ENCODE results near the gene CCDC120.

CCDC120 gene, protein sequence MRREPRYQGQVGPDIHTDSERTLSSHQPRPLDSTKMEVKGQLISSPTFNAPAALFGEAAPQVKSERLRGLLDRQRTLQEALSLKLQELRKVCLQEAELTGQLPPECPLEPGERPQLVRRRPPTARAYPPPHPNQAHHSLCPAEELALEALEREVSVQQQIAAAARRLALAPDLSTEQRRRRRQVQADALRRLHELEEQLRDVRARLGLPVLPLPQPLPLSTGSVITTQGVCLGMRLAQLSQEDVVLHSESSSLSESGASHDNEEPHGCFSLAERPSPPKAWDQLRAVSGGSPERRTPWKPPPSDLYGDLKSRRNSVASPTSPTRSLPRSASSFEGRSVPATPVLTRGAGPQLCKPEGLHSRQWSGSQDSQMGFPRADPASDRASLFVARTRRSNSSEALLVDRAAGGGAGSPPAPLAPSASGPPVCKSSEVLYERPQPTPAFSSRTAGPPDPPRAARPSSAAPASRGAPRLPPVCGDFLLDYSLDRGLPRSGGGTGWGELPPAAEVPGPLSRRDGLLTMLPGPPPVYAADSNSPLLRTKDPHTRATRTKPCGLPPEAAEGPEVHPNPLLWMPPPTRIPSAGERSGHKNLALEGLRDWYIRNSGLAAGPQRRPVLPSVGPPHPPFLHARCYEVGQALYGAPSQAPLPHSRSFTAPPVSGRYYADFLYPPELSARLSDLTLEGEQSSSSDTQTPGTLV

DNA sequence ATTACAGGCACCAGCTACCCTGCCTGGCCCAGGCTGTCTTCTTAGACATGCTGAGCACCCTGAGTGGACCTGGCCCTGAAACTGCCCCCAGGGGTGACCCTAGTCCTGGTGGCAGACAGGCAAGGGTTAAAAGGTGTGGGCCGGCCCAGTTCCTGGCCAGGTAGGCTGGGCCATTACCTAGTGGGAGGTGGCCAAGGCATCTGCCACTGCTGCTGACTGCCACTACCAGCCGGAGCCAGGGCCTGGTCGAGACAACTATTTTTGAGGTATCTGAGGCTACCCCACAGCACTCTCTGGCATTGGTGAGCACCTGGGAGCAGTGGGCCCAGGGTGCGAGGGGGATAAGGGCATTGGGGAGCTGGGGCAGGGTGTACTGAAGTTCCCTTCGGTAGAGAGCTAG, at the start of gene CCDC120:
CCDC120 (plus strand) TSS at position 206 of the 400 bp plus-strand sequence. CDS start 3,043 bp downstream, outside the sequence.
- H3K36me3 ChIP-seq (ENCODE audit: control insufficient read depth, low read depth, low read length): no peaks in the 10 kb centered on the region
- no peak within 1 kb of the TSS for H3K9ac ChIP-seq (ENCODE audit: low read length)
- H3K4me1 ChIP-seq (ENCODE audit: control insufficient read depth, low read depth, low read length): no peaks in the 10 kb centered on the region
- H3K4me3 ChIP-seq (ENCODE audit: low read length): peak within 1 kb of the TSS; percentile 41
- H3K9me3 ChIP-seq (ENCODE audit: control insufficient read depth, low read depth, low read length): no peaks in the 10 kb centered on the region
- H3K27me3 ChIP-seq (ENCODE audit: control insufficient read depth, insufficient read depth, low read length): no peaks in the 10 kb centered on the region
- H3K27ac ChIP-seq (ENCODE audit: low read length): no peak within 1 kb of the TSS

DNA sequence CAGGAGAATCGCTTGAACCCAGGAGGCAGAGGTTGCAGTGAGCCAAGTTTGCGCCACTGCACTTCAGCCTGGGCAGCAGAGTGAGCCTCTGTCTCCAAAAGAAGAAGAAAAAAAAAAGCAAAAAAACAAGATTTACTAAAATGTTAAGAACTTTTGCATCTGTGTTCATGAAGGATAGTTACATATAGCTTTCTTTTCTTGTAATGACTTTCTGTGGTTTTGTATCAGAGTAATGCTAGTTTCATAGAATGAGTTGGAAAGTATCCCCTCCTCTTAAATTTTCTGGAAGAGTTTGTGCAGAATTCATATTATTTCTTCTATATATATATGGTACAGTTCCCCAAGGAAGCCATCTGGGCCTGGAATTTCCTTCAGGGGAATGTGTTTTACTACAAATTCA, 39.7 kb upstream of the CCDC120 start:
- no peak overlapping the region for H3K9ac ChIP-seq (ENCODE audit: low read length)
- H3K27me3 ChIP-seq (ENCODE audit: control insufficient read depth, insufficient read depth, low read length): no peaks in the 10 kb centered on the region
- no peak overlapping the region for H3K27ac ChIP-seq (ENCODE audit: low read length)
- H3K4me3 ChIP-seq (ENCODE audit: low read length): no peak overlapping the region
- H3K4me1 ChIP-seq (ENCODE audit: control insufficient read depth, low read depth, low read length): no peaks in the 10 kb centered on the region
- no peaks in the 10 kb centered on the region for H3K36me3 ChIP-seq (ENCODE audit: control insufficient read depth, low read depth, low read length)
- peaks cover 6% of the 10 kb centered on the region for H3K9me3 ChIP-seq (ENCODE audit: control insufficient read depth, low read depth, low read length)

DNA sequence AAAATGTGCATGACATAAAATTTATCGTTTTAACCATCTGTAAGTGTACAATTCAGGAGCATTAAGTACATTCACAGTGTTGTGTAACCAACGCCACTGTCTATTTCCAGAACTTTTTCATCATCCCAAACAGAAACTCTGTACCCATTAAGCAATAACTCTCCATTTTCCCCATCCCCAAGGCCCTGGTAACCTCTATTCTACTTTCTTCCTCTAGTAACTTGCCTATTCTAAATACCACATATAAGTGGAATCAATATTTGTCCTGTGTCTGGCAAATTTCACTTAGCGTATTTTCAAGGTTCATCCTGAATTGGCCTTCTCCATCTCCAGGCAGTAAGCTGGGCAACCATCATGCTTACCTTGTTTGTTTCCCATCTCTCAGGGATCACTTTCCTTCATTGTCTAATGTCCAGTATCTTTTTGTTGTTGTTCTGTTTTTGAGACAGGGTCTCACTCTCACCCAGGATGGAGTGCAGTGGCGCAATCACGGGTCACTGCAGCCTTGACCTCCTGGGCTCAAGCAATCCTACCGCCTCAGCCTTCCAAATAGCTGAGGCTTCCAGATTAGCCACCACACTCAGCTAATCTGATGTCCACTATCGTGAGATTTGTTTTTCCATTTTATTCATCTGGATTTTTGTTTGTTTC, 39.1 kb upstream of the CCDC120 start:
- H3K4me3 ChIP-seq (ENCODE audit: low read length): no peak overlapping the region
- H3K4me1 ChIP-seq (ENCODE audit: control insufficient read depth, low read depth, low read length): no peaks in the 10 kb centered on the region
- H3K9me3 ChIP-seq (ENCODE audit: control insufficient read depth, low read depth, low read length): peaks cover 6% of the 10 kb centered on the region
- H3K36me3 ChIP-seq (ENCODE audit: control insufficient read depth, low read depth, low read length): no peaks in the 10 kb centered on the region
- no peak overlapping the region for H3K9ac ChIP-seq (ENCODE audit: low read length)
- no peak overlapping the region for H3K27ac ChIP-seq (ENCODE audit: low read length)
- no peaks in the 10 kb centered on the region for H3K27me3 ChIP-seq (ENCODE audit: control insufficient read depth, insufficient read depth, low read length)

DNA sequence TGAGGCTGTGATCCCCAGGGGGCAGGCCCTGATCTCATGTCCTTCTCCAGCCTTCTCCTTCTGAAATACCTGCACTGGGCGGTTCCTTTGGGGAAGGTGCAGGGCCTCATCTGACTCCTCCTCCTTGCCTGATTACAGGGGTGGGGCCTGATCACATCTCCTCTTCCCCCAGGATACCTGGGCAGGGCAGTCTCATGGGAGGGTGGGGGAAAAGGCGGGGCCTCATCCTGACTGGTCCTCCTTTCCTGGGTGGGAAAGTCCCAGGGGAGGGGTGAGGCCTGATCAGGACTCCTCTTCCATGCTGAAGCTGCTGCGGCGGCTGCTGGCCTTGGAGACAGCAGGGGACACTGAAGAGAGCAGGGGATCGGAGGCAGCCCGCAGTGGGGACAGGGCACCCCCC, 28.9 kb upstream of the CCDC120 start:
- no peak overlapping the region for H3K27ac ChIP-seq (ENCODE audit: low read length)

DNA sequence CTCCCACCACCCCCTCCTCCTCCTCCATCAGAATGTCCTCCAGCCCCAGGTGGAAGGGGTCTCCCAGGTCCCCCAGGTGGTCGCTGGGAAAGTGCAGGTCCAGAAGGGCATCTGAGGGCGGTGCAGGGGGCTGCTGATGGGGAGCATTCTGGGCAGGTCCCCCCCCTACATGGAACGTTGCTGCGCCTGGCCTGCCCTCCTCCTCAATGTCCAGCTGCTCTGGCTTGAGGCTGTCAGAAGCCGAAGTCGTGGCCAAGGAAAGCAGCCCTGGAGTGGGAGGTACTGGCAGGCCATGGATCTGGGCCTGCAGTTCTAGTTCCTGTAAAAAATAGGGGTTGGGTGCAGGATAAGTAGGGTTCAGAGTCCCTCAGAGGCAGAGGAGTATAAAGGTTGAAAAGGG, 28.5 kb upstream of the CCDC120 start:
- Histone ChIP-seq H3K9me3 (ENCODE audit: control insufficient read depth, low read depth, low read length) (peaks cover 5% of the 10 kb centered on the region), H3K27me3 (ENCODE audit: control insufficient read depth, insufficient read depth, low read length) (no peaks in the 10 kb centered on the region)

More for the DNA sequence above, 28.9 kb upstream of the CCDC120 start:
- Histone ChIP-seq H3K36me3 (ENCODE audit: control insufficient read depth, low read depth, low read length) (peaks cover 37% of the 10 kb centered on the region), H3K9me3 (ENCODE audit: control insufficient read depth, low read depth, low read length) (peaks cover 5% of the 10 kb centered on the region), H3K9ac (ENCODE audit: low read length) (no peak overlapping the region), H3K4me1 (ENCODE audit: control insufficient read depth, low read depth, low read length) (no peaks in the 10 kb centered on the region), H3K27me3 (ENCODE audit: control insufficient read depth, insufficient read depth, low read length) (no peaks in the 10 kb centered on the region), H3K4me3 (ENCODE audit: low read length) (no peak overlapping the region)

DNA sequence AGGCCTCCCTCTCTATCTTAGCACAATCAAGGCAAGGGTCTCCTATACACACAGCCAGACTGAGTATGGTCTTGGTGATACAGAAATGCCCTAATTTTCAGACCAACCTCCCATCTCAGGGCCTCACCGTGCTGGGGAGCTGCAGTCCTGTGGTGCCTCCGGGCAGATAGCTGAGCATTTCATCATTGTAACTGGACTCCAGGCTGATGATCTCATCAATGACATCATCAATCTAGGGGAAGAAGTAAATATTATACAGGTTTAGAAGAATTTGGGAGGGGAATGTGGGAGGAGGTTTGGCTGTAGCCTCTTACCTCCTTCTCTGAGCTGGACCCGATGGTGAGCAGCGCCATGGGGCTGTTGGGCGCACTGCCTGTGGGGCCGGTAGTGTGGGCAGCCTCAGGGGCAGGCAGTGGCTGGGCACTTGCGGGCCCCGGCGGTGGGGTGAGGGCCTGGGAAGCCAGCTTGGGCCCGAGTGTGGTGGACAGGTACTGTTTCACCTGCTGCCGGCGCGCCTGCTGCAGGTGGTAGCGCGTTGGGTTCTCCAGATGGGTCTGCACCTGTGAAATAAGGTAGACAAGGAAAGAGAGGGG, 20.8 kb upstream of the CCDC120 start:
- Histone ChIP-seq H3K4me1 (ENCODE audit: control insufficient read depth, low read depth, low read length) (peaks cover 6% of the 10 kb centered on the region), H3K36me3 (ENCODE audit: control insufficient read depth, low read depth, low read length) (peaks cover 49% of the 10 kb centered on the region), H3K4me3 (ENCODE audit: low read length) (no peak overlapping the region), H3K27ac (ENCODE audit: low read length) (no peak overlapping the region), H3K9me3 (ENCODE audit: control insufficient read depth, low read depth, low read length) (peaks cover 3% of the 10 kb centered on the region), H3K27me3 (ENCODE audit: control insufficient read depth, insufficient read depth, low read length) (no peaks in the 10 kb centered on the region), H3K9ac (ENCODE audit: low read length) (no peak overlapping the region)

More for the DNA sequence above, 28.5 kb upstream of the CCDC120 start:
- Histone ChIP-seq H3K27ac (ENCODE audit: low read length) (no peak overlapping the region), H3K4me1 (ENCODE audit: control insufficient read depth, low read depth, low read length) (no peaks in the 10 kb centered on the region), H3K9ac (ENCODE audit: low read length) (no peak overlapping the region), H3K4me3 (ENCODE audit: low read length) (no peak overlapping the region), H3K36me3 (ENCODE audit: control insufficient read depth, low read depth, low read length) (peaks cover 38% of the 10 kb centered on the region)

DNA sequence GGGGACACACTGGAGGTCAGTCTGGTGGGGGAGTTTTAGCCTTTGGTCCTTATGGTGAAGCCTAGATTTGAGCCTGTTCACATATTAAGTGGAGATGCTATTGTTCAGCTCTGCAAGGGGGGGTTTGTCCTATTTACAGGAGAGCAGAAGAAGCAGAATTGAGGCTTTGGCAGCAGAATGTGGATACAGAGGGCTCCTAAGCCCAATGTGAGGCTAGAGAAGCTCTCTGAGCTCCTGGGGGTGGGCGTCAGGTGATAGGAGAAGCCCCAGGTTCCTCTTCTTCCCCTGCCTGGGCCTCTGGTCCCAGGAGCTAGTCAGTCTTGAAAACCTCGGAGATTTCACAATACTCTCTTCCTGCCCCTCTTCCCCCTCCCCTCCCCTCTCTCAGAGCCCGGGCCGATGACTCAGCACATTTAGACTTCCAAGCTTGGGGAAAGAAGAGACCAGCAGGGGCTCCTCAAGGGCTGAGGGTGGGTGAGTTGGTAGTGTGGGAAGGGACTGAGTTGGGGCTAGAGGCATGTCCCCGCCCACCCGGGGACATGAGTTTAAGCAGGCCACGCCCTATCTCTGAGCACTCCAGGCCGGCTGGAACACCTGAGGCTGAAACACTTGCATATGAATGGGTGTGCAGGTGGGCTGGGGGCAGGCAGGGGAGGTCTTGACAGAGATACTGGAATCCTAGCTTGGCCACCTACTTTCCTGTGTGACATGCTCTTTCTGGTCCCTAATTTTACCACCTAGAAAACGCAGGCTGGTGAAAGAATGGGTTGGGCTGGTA, 19.0 kb upstream of the CCDC120 start:
- Histone ChIP-seq H3K9ac (ENCODE audit: low read length) (peak overlapping the region; percentile 51), H3K36me3 (ENCODE audit: control insufficient read depth, low read depth, low read length) (peaks cover 31% of the 10 kb centered on the region), H3K27me3 (ENCODE audit: control insufficient read depth, insufficient read depth, low read length) (no peaks in the 10 kb centered on the region), H3K4me1 (ENCODE audit: control insufficient read depth, low read depth, low read length) (peaks cover 6% of the 10 kb centered on the region), H3K4me3 (ENCODE audit: low read length) (peak overlapping the region; percentile 75), H3K9me3 (ENCODE audit: control insufficient read depth, low read depth, low read length) (peaks cover 3% of the 10 kb centered on the region), H3K27ac (ENCODE audit: low read length) (peak overlapping the region; percentile 67)

DNA sequence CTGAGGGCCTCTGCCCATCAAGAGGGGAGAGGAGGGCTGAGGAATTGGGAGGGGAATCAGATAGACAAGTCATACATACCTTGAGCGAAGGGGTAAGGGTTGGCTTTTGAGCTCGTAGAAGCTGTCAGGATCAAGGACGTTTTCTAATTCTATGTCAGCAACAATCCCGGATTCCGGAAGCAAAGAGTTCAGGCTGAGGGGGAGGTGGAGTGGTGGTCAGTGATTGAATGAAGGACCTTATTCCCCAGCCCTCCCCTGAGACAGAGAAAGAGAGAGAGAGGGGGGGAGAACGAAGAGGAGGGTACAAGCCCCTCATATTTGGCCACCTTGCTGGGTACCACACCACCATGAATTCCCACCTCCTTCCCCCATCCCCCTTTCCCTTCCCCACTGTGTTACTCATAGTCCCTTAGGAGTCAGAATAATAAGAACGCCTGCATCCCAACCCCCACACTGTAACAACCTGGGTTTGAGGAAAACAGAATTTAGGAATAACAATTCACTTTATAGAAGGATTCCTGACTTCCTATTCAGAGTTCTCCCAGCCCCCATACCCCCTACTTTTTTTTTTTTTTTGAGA, 18.3 kb upstream of the CCDC120 start:
- H3K9me3 ChIP-seq (ENCODE audit: control insufficient read depth, low read depth, low read length): peaks cover 3% of the 10 kb centered on the region
- peaks cover 30% of the 10 kb centered on the region for H3K36me3 ChIP-seq (ENCODE audit: control insufficient read depth, low read depth, low read length)

DNA sequence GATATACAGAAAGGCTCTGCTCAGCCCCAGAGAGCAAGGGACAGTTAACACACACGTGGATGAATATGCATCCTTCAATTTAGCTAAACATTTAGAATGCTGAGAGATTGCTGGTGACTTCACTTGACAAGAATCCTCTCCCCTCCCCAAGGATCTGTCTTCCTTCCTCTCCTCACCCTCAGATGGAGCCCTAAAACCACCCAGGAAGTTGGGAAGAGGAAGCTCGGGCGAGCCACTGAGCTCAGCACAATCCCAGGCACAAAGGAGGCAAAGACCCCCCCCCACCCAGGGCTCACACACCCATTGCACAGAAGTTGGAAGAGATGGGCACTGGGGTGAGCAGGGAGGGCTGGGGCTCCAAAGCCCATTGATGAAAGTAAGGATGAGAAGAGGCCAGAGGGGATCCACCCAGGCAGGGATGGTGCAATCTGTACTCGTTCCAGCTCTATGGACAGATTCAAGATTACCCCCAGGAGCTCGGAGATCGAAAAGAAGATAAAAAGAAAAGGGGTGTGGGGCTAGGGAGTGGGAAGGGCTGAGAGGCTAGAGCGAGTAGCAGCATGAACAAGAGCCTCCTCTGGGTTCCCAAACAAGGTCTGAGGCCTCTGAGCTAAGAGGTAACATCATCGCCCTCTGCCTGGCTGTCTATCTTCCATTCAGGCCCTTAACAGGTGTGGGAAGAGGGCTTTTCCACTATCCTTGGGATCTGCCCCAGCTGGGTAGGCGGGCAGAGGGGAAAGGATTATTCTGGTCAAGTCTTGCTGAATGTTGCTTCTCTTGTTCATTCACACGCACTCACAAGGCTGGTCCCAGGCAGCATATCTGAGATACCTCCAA, 16.8 kb upstream of the CCDC120 start:
- peaks cover 6% of the 10 kb centered on the region for H3K4me1 ChIP-seq (ENCODE audit: control insufficient read depth, low read depth, low read length)
- peaks cover 24% of the 10 kb centered on the region for H3K36me3 ChIP-seq (ENCODE audit: control insufficient read depth, low read depth, low read length)
- peak overlapping the region; percentile 75 for H3K4me3 ChIP-seq (ENCODE audit: low read length)
- peaks cover 3% of the 10 kb centered on the region for H3K9me3 ChIP-seq (ENCODE audit: control insufficient read depth, low read depth, low read length)
- H3K27me3 ChIP-seq (ENCODE audit: control insufficient read depth, insufficient read depth, low read length): no peaks in the 10 kb centered on the region
- peak overlapping the region; percentile 51 for H3K9ac ChIP-seq (ENCODE audit: low read length)
- H3K27ac ChIP-seq (ENCODE audit: low read length): peak overlapping the region; percentile 16

More for the DNA sequence above, 18.3 kb upstream of the CCDC120 start:
- H3K27me3 ChIP-seq (ENCODE audit: control insufficient read depth, insufficient read depth, low read length): no peaks in the 10 kb centered on the region
- peaks cover 6% of the 10 kb centered on the region for H3K4me1 ChIP-seq (ENCODE audit: control insufficient read depth, low read depth, low read length)
- peak overlapping the region; percentile 51 for H3K9ac ChIP-seq (ENCODE audit: low read length)
- no peak overlapping the region for H3K27ac ChIP-seq (ENCODE audit: low read length)
- peak overlapping the region; percentile 75 for H3K4me3 ChIP-seq (ENCODE audit: low read length)

Measured in iPS-18a (cell line).